Stimulated activated CD8-positive, alpha-beta memory T cell treated with anti-CD3 and anti-CD28 coated beads, Interleukin-15, amount 100 ng/mL, for 4 hours (primary cell): ENCODE measurements around the gene TRIM33.
A peak's percentile ranks its signal among the peaks of the same experiment; 100 is the strongest.

Experiments used
- DNase-seq, 2 donors: peaks; one replicate each; pipeline ENCODE4 v3.0.0-alpha.2; 2020; ENCODE audit warnings: low read depth in 2 of 2

TRIM33 gene

GRCh38 chr1:114352797-114353196 lies 158.2 kb downstream of the TRIM33 start:
- no peak for DNase-seq

GRCh38 chr1:114350731-114351445 lies 160.1 kb downstream of the TRIM33 start:
- DNase-seq = no peak

- no peak for DNase-seq
Measured at GRCh38 chr1:114349891-114350605, 161.0 kb downstream of the TRIM33 start.

- DNase-seq = no peak
Measured at GRCh38 chr1:114347431-114348209, 163.4 kb downstream of the TRIM33 start.

GRCh38 chr1:114346480-114347029 lies 164.4 kb downstream of the TRIM33 start:
- DNase-seq = peak; percentile 87 to 89

GRCh38 chr1:114345930-114346479 lies 165.0 kb downstream of the TRIM33 start:
- DNase-seq = no peak

- no peak for DNase-seq
Measured at GRCh38 chr1:114344656-114345055, 166.3 kb downstream of the TRIM33 start.
